Measurements from ENCODE around the gene XRN2. TPM values are rescaled to one million over a fixed set of nuclear protein-coding genes. Genes with fewer than 3 reads are reported as not detected.

XRN2 gene
- total RNA-seq, 1 experiment from 2014 or later = 77.7 TPM

DNA sequence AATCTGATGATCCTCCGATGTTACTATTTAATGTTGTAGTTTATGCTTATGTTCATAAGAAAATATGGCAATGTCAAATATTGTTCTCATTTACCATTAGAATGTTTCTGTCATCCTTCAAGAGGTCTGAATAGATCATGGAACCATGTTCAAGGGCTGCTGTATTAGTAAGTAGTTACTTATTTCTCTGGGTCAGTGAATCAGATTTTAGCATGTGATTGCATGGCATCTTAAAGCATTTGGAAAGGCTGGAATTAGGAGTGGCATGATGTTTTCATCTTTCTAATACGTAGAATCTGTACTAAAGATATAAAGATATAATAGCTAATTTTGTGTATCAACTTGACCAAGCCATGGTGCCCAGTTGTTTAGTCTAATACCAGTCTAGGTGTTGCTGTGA lies 134.7 kb downstream of the XRN2 start:
- TF ChIP-seq, protein P1, sequence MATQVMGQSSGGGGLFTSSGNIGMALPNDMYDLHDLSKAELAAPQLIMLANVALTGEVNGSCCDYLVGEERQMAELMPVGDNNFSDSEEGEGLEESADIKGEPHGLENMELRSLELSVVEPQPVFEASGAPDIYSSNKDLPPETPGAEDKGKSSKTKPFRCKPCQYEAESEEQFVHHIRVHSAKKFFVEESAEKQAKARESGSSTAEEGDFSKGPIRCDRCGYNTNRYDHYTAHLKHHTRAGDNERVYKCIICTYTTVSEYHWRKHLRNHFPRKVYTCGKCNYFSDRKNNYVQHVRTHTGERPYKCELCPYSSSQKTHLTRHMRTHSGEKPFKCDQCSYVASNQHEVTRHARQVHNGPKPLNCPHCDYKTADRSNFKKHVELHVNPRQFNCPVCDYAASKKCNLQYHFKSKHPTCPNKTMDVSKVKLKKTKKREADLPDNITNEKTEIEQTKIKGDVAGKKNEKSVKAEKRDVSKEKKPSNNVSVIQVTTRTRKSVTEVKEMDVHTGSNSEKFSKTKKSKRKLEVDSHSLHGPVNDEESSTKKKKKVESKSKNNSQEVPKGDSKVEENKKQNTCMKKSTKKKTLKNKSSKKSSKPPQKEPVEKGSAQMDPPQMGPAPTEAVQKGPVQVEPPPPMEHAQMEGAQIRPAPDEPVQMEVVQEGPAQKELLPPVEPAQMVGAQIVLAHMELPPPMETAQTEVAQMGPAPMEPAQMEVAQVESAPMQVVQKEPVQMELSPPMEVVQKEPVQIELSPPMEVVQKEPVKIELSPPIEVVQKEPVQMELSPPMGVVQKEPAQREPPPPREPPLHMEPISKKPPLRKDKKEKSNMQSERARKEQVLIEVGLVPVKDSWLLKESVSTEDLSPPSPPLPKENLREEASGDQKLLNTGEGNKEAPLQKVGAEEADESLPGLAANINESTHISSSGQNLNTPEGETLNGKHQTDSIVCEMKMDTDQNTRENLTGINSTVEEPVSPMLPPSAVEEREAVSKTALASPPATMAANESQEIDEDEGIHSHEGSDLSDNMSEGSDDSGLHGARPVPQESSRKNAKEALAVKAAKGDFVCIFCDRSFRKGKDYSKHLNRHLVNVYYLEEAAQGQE (IDR thresholded peaks at IDR 0.05; ENCODE audit: insufficient read depth in 1 of 2, low read depth in 2 of 2, low read length in 1 of 2) = no peak
- TF ChIP-seq POLR2AphosphoS5 (IDR thresholded peaks at IDR 0.05; ENCODE audit: low read depth, low read length) (no peak), TCF7L2 (IDR thresholded peaks at IDR 0.05; ENCODE audit: low read depth, low read length) (no peak), SIN3A (IDR thresholded peaks at IDR 0.05; ENCODE audit: borderline replicate concordance, insufficient read depth, low read depth, low read length) (no peak)
- TF ChIP-seq, protein P2, sequence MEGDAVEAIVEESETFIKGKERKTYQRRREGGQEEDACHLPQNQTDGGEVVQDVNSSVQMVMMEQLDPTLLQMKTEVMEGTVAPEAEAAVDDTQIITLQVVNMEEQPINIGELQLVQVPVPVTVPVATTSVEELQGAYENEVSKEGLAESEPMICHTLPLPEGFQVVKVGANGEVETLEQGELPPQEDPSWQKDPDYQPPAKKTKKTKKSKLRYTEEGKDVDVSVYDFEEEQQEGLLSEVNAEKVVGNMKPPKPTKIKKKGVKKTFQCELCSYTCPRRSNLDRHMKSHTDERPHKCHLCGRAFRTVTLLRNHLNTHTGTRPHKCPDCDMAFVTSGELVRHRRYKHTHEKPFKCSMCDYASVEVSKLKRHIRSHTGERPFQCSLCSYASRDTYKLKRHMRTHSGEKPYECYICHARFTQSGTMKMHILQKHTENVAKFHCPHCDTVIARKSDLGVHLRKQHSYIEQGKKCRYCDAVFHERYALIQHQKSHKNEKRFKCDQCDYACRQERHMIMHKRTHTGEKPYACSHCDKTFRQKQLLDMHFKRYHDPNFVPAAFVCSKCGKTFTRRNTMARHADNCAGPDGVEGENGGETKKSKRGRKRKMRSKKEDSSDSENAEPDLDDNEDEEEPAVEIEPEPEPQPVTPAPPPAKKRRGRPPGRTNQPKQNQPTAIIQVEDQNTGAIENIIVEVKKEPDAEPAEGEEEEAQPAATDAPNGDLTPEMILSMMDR (IDR thresholded peaks at IDR 0.05) = no peak
- H3K4me1 ChIP-seq (ENCODE audit: control insufficient read depth, insufficient read depth, low read length) = no peaks in the 10 kb centered on the region
- no peak overlapping the region for H3K27ac ChIP-seq (ENCODE audit: low read length)
- CTCF ChIA-PET = no interaction called here
- no peaks in the 10 kb centered on the region for H3K9me3 ChIP-seq (ENCODE audit: control insufficient read depth, insufficient read depth, low read depth, low read length)
- POLR2A ChIA-PET = no interaction called here
- no peak overlapping the region for H3K4me3 ChIP-seq (ENCODE audit: low read depth in 2 of 2, low read length in 2 of 2)
- BruUV-seq (replicated peaks) = no TSS peak
- no peak for ATAC-seq
- no peaks in the 10 kb centered on the region for H3K36me3 ChIP-seq (ENCODE audit: control insufficient read depth, insufficient read depth, low read length)
- intact Hi-C loops (cut with micrococcal nuclease; ENCODE audit: unreplicated experiment) = no loop called here
- in situ Hi-C loops (cut with HindIII; ENCODE audit: low pct_unique_long_range_greater_than_20kb, low sequenced_read_pairs) = no loop called here
- no peaks in the 10 kb centered on the region for H3K27me3 ChIP-seq (ENCODE audit: control insufficient read depth, insufficient read depth, low read length)
- DNase-seq (ENCODE audit: low read depth, low spot score) = no peak

Other genes with a start within 250 kb of the XRN2 start
- not detected for gene LINC00237, start 197.0 kb upstream of the XRN2 start, total RNA-seq (2021; ENCODE audit: unreplicated experiment)
- 6.5 TPM for gene KIZ, start 177.2 kb upstream of the XRN2 start, total RNA-seq (2021; ENCODE audit: unreplicated experiment)
- not detected for gene NKX2-4, start 94.2 kb downstream of the XRN2 start, total RNA-seq (2021; ENCODE audit: unreplicated experiment)
- gene NKX2-2, start 210.7 kb downstream of the XRN2 start, total RNA-seq (2021; ENCODE audit: unreplicated experiment) = not detected